Activated T-cell treated with anti-CD3 and anti-CD28 coated beads, Interleukin-2, amount 50 U/mL, for 4 hours (primary cell): ENCODE data around the gene RNF10. TPM values are rescaled to one million over a fixed set of nuclear protein-coding genes. Genes with fewer than 3 reads are reported as not detected.
"Not testable (repeated sequence)": the region's sequence is repeated elsewhere in the genome, so short reads cannot be mapped to it uniquely, and the experiment has no call there.

ENCODE experiments used
- ATAC-seq, 2 donors: fragments of 200-7000 bp; cut with Tn5 transposase; one replicate each; pipeline ENCODE4 v1.10.0; 2021
- DNase-seq: peaks from one replicate; pipeline ENCODE4 v3.0.0-alpha.2; 2020
- H3K27me3 Mint-ChIP-seq: one replicate; pipeline ENCODE4 v1.8.0; 2021; ENCODE audit warnings: low read depth, mixed read lengths
- H3K36me3 Mint-ChIP-seq: one replicate; pipeline ENCODE4 v1.8.0; 2022; ENCODE audit warnings: mixed read lengths; ENCODE audit not compliant: insufficient read depth
- H3K4me1 Mint-ChIP-seq: one replicate; pipeline ENCODE4 v1.8.0; 2021; ENCODE audit warnings: low read depth, mixed read lengths
- H3K4me3 Mint-ChIP-seq: one replicate; pipeline ENCODE4 v1.8.0; 2021; ENCODE audit warnings: mild to moderate bottlenecking, moderate library complexity, mixed read lengths
- H3K9me3 Mint-ChIP-seq: one replicate; pipeline ENCODE4 v1.8.0; 2021; ENCODE audit warnings: mixed read lengths
- total RNA-seq, 3 donors: library from RNA; stranded (reverse); gene quantifications; one replicate each; pipeline ENCODE4 v1.2.1, GENCODE V29; 2021

The RNF10 gene
- total RNA-seq, 3 donors from 2014 or later, result 152 to 169 (median 161) TPM

- H3K9me3 Mint-ChIP-seq, result no peaks in the 10 kb centered on the region
- H3K4me1 Mint-ChIP-seq, result no peaks in the 10 kb centered on the region
- H3K4me3 Mint-ChIP-seq, result no peak overlapping the region
- no peak for ATAC-seq
- no peaks in the 10 kb centered on the region for H3K36me3 Mint-ChIP-seq
- DNase-seq, result no peak
- H3K27me3 Mint-ChIP-seq, result peaks cover 2% of the 10 kb centered on the region
Observed at GRCh38 chr12:120598674-120599463, 64.7 kb downstream of the RNF10 start.

DNA sequence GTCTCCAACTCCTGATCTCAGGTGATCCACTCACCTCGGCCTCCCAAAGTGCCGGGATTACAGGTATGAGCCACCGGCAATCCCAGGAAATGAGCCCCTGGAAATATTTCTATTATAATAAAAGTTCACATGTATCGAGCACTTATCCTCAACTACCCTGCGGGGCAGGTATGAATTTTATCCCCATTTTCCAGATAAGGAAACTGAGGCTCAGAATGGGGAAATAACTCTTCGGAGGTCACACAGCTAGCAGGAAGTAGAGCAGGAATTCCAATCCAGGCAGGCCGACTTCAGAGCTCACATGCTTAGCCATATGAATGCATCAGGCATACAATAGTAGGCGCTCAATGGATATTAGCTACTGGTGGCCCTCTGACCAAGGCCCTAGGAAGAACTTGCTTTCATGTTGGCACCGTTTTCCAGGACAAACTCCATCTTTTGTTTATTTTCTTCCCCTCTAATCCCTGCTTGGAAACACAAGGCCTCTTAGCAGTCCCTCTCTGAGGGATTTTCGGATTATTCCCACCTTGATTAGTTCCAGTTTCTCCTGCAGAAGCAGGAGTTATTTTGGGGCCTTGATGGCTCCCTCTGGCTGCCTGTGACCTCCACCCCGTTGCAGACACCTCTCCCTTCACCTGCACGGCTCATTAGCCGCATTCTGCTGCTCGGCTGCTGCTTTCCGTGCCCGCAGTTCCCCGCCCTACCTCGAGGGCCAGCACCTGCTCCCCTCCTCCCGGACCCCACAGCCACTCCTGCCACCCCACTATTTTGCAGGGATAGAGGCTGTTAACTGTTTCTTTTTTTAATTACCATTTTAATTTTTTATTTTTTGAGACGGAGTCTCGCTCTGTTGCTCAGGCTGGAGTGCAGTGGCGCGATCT, 65.8 kb downstream of the RNF10 start:
- no peak overlapping the region for H3K4me3 Mint-ChIP-seq
- H3K4me1 Mint-ChIP-seq, result no peaks in the 10 kb centered on the region
- H3K27me3 Mint-ChIP-seq, result peaks cover 2% of the 10 kb centered on the region
- H3K36me3 Mint-ChIP-seq, result no peaks in the 10 kb centered on the region
- ATAC-seq (no peak), DNase-seq (no peak)
- no peaks in the 10 kb centered on the region for H3K9me3 Mint-ChIP-seq

DNA sequence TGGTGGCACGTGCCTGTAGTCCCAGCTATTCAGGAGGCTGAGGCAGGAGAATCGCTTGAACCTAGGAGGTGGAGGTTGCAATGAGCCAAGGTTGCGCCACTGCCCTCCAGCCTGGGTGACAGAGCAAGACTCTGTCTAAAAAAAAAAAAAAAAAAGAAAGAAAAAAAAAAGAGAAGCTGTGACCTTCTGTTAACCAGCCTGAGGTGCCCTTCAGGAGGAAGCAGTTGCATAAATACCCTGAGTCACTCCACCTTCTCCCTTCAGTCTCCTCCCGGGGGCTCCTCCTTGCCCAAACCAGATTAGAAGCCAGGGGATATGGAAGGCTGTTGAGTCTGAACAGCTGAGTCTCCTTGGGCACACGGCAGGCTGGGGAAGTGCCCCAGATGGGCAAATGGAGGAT, 68.3 kb downstream of the RNF10 start:
- DNase-seq, H3K36me3 Mint-ChIP-seq, ATAC-seq, H3K4me3 Mint-ChIP-seq, H3K27me3 Mint-ChIP-seq, H3K4me1 Mint-ChIP-seq, H3K9me3 Mint-ChIP-seq: not testable (repeated sequence)

GRCh38 chr12:120610560-120610959, 76.4 kb downstream of the RNF10 start:
- Mint-ChIP-seq H3K4me1 (peaks cover 9% of the 10 kb centered on the region), H3K4me3 (no peak overlapping the region), H3K36me3 (no peaks in the 10 kb centered on the region), H3K27me3 (no peaks in the 10 kb centered on the region), H3K9me3 (no peaks in the 10 kb centered on the region)
- ATAC-seq (no peak), DNase-seq (no peak)

DNA sequence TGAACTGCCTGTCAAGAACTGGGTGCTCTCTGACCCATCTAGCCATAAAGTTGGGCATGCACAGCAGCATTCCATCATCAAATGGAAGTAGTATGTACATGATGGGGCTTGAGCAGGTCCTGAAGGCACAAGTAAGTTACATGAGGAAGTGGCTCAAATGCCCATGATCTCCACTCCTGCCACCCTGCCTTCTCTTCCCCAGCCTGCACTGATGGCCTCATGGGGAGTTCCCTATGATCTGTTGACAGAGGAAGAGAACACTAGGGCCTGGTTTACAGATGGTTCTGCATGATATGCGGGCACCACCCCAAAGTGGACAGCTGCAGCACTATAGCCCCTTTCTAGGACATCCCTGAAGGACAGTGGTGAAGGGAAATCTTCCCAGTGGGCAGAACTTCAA, 77.4 kb downstream of the RNF10 start:
- not testable (repeated sequence) for H3K27me3 Mint-ChIP-seq, ATAC-seq, H3K4me3 Mint-ChIP-seq, H3K4me1 Mint-ChIP-seq, H3K36me3 Mint-ChIP-seq, DNase-seq, H3K9me3 Mint-ChIP-seq

- Mint-ChIP-seq H3K9me3 (no peaks in the 10 kb centered on the region), H3K4me3 (no peak overlapping the region), H3K4me1 (peaks cover 11% of the 10 kb centered on the region), H3K36me3 (no peaks in the 10 kb centered on the region), H3K27me3 (peaks cover 15% of the 10 kb centered on the region)
- DNase-seq, result no peak
- peak; percentile 60 to 63 for ATAC-seq
Observed at GRCh38 chr12:120614848-120615247, 80.7 kb downstream of the RNF10 start.

- DNase-seq, ATAC-seq, H3K4me3 Mint-ChIP-seq, H3K36me3 Mint-ChIP-seq, H3K9me3 Mint-ChIP-seq: not testable (repeated sequence)
- Mint-ChIP-seq H3K4me1 (peaks cover 11% of the 10 kb centered on the region), H3K27me3 (peaks cover 23% of the 10 kb centered on the region)
Observed at GRCh38 chr12:120617193-120617592, 83.0 kb downstream of the RNF10 start.

GRCh38 chr12:120617767-120618166, 83.6 kb downstream of the RNF10 start:
- not testable (repeated sequence) for H3K36me3 Mint-ChIP-seq, H3K9me3 Mint-ChIP-seq, DNase-seq, ATAC-seq, H3K4me3 Mint-ChIP-seq
- peaks cover 23% of the 10 kb centered on the region for H3K27me3 Mint-ChIP-seq
- peaks cover 11% of the 10 kb centered on the region for H3K4me1 Mint-ChIP-seq

- no peak for ATAC-seq
- H3K9me3 Mint-ChIP-seq, result no peaks in the 10 kb centered on the region
- no peaks in the 10 kb centered on the region for H3K36me3 Mint-ChIP-seq
- H3K4me1 Mint-ChIP-seq, result peaks cover 11% of the 10 kb centered on the region
- H3K4me3 Mint-ChIP-seq, result no peak overlapping the region
- DNase-seq, result no peak
- H3K27me3 Mint-ChIP-seq, result peaks cover 23% of the 10 kb centered on the region
Observed at GRCh38 chr12:120618954-120619615, 84.9 kb downstream of the RNF10 start.

GRCh38 chr12:120620624-120621023, 86.5 kb downstream of the RNF10 start:
- ATAC-seq (no peak), DNase-seq (no peak)
- no peak overlapping the region for H3K4me3 Mint-ChIP-seq
- peaks cover 2% of the 10 kb centered on the region for H3K4me1 Mint-ChIP-seq
- H3K9me3 Mint-ChIP-seq, result no peaks in the 10 kb centered on the region
- H3K27me3 Mint-ChIP-seq, result peaks cover 23% of the 10 kb centered on the region
- no peaks in the 10 kb centered on the region for H3K36me3 Mint-ChIP-seq

GRCh38 chr12:120625557-120626419, 91.6 kb downstream of the RNF10 start:
- ATAC-seq, result no peak
- Mint-ChIP-seq H3K36me3 (no peaks in the 10 kb centered on the region), H3K27me3 (peaks cover 1% of the 10 kb centered on the region), H3K4me3 (no peak overlapping the region), H3K4me1 (no peaks in the 10 kb centered on the region), H3K9me3 (no peaks in the 10 kb centered on the region)
- peak; percentile 26 for DNase-seq
